ENCODE measurements around the gene KCNQ1. TPM values are rescaled to one million over a fixed set of nuclear protein-coding genes. Genes with fewer than 3 reads are reported as not detected.

Gene KCNQ1
- total and polyA plus RNA-seq, 2 donors (not counting 1 experiment from before 2014, with no cell fraction given) = not detected

GRCh38 chr11:2698386-2699184 is 253.8 kb downstream of the KCNQ1 start:
- Histone ChIP-seq H4K20me1 (ENCODE audit: control insufficient read depth, extremely low read depth, insufficient read depth, low read length) (no peaks in the 10 kb centered on the region), H3K4me3 (replicated peaks in 1 of 4; ENCODE audit: control extremely low read depth in 1 of 4, insufficient read depth in 1 of 4, low read depth in 3 of 4, low read length in 4 of 4) (peak overlapping the region; percentile 45 to 94 (median 79)), H2AFZ (ENCODE audit: low read length) (no peak overlapping the region), H3K9ac (ENCODE audit: insufficient read depth, low read length) (peak overlapping the region; percentile 86), H3K79me2 (ENCODE audit: control insufficient read depth, insufficient read depth, low read length) (peaks cover 54% of the 10 kb centered on the region), H3K36me3 (ENCODE audit: control insufficient read depth, insufficient read depth, low read length) (no peaks in the 10 kb centered on the region), H3K27ac (ENCODE audit: insufficient read depth, low read length) (peak overlapping the region; percentile 72), H3K4me2 (ENCODE audit: extremely low read depth, insufficient read depth, low read length) (peak overlapping the region; percentile 82), H3K9me3 (ENCODE audit: control insufficient read depth, insufficient read depth, low read depth, low read length) (no peaks in the 10 kb centered on the region), H3K27me3 (ENCODE audit: control insufficient read depth, insufficient read depth, low read length) (no peaks in the 10 kb centered on the region), H3K4me1 (ENCODE audit: control insufficient read depth, extremely low read depth, insufficient read depth, low read length) (peaks cover 2% of the 10 kb centered on the region)
- no peak for DNase-seq (ENCODE audit: low read depth in 2 of 2)
- no peak for TF ChIP-seq EZH2 (IDR thresholded peaks at IDR 0.05; ENCODE audit: low read length, missing control alignments)
- TF ChIP-seq, protein P1, sequence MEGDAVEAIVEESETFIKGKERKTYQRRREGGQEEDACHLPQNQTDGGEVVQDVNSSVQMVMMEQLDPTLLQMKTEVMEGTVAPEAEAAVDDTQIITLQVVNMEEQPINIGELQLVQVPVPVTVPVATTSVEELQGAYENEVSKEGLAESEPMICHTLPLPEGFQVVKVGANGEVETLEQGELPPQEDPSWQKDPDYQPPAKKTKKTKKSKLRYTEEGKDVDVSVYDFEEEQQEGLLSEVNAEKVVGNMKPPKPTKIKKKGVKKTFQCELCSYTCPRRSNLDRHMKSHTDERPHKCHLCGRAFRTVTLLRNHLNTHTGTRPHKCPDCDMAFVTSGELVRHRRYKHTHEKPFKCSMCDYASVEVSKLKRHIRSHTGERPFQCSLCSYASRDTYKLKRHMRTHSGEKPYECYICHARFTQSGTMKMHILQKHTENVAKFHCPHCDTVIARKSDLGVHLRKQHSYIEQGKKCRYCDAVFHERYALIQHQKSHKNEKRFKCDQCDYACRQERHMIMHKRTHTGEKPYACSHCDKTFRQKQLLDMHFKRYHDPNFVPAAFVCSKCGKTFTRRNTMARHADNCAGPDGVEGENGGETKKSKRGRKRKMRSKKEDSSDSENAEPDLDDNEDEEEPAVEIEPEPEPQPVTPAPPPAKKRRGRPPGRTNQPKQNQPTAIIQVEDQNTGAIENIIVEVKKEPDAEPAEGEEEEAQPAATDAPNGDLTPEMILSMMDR (conservative IDR thresholded peaks at IDR 0.05 in 1 of 2, IDR thresholded peaks at IDR 0.05 in 1 of 2; ENCODE audit: low read depth in 1 of 2, low read length in 2 of 2) = no peak

GRCh38 chr11:2699185-2699530 is 254.3 kb downstream of the KCNQ1 start:
- Histone ChIP-seq H3K36me3 (ENCODE audit: control insufficient read depth, insufficient read depth, low read length) (no peaks in the 10 kb centered on the region), H3K9ac (ENCODE audit: insufficient read depth, low read length) (peak overlapping the region; percentile 86), H3K27me3 (ENCODE audit: control insufficient read depth, insufficient read depth, low read length) (no peaks in the 10 kb centered on the region), H3K27ac (ENCODE audit: insufficient read depth, low read length) (peak overlapping the region; percentile 72), H4K20me1 (ENCODE audit: control insufficient read depth, extremely low read depth, insufficient read depth, low read length) (no peaks in the 10 kb centered on the region), H3K9me3 (ENCODE audit: control insufficient read depth, insufficient read depth, low read depth, low read length) (no peaks in the 10 kb centered on the region), H3K4me3 (replicated peaks in 1 of 4; ENCODE audit: control extremely low read depth in 1 of 4, insufficient read depth in 1 of 4, low read depth in 3 of 4, low read length in 4 of 4) (peak overlapping the region; percentile 45 to 94 (median 79)), H3K79me2 (ENCODE audit: control insufficient read depth, insufficient read depth, low read length) (peaks cover 48% of the 10 kb centered on the region), H3K4me2 (ENCODE audit: extremely low read depth, insufficient read depth, low read length) (peak overlapping the region; percentile 82), H2AFZ (ENCODE audit: low read length) (no peak overlapping the region), H3K4me1 (ENCODE audit: control insufficient read depth, extremely low read depth, insufficient read depth, low read length) (peaks cover 2% of the 10 kb centered on the region)
- TF ChIP-seq, protein P1 (conservative IDR thresholded peaks at IDR 0.05 in 1 of 2, IDR thresholded peaks at IDR 0.05 in 1 of 2; ENCODE audit: low read depth in 1 of 2, low read length in 2 of 2) = no peak
- no peak for TF ChIP-seq EZH2 (IDR thresholded peaks at IDR 0.05; ENCODE audit: low read length, missing control alignments)
- no peak for DNase-seq (ENCODE audit: low read depth in 2 of 2)

DNA sequence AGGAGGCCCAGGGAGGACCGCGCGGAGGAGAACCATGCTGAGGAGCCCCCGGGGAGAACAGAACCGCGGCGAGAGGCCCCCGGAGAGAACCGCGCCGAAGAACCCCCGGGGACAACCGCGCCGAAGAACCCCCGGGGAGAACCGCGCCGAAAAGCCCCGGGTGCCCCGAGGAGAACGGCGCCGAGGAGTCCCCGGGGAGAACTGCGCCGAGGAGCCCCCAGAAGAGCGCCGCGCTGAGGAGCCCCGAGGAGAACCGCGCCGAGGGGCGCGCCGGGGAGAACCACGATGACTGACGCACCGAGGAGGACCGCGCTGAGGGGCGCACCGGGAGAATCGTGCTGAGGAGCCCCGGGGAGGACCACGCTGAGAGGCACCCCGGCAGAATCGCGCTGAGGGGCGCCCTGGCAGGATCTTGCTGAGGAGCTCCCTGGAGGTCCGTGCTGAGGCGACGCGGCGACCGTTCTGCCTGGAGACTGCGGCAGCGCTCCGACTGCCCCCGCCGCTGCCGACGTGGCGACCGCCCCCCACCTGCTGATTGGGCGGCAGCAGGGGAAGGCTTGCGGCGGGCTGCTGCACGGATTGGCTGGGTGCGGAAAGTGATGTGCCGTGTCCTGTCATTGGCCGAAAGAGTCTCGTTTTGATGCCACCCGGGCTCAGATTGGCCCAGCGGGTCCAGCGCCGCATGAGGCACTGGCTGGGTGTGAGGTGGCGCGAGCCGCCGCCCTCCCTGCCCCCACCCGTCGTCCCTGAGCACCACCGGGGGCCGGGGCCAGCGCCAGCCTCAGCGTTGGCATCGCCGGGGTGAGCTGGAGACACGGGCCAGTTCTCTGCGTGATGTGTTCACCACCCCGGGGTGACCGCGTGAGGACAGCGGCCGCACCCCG is 255.0 kb downstream of the KCNQ1 start, which contains the start of gene KCNQ1OT1:
Gene KCNQ1OT1, minus strand, starts transcription at position 464 of the 884 bp plus-strand sequence.
- Histone ChIP-seq H2AFZ (ENCODE audit: low read length) (no peak within 1 kb of the TSS), H3K4me1 (ENCODE audit: control insufficient read depth, extremely low read depth, insufficient read depth, low read length) (peaks cover 2% of the 10 kb centered on the region), H3K79me2 (ENCODE audit: control insufficient read depth, insufficient read depth, low read length) (peaks cover 42% of the 10 kb centered on the region), H4K20me1 (ENCODE audit: control insufficient read depth, extremely low read depth, insufficient read depth, low read length) (no peaks in the 10 kb centered on the region), H3K27me3 (ENCODE audit: control insufficient read depth, insufficient read depth, low read length) (no peaks in the 10 kb centered on the region), H3K9me3 (ENCODE audit: control insufficient read depth, insufficient read depth, low read depth, low read length) (no peaks in the 10 kb centered on the region), H3K27ac (ENCODE audit: insufficient read depth, low read length) (peak within 1 kb of the TSS; percentile 72), H3K4me2 (ENCODE audit: extremely low read depth, insufficient read depth, low read length) (peak within 1 kb of the TSS; percentile 82), H3K36me3 (ENCODE audit: control insufficient read depth, insufficient read depth, low read length) (no peaks in the 10 kb centered on the region), H3K9ac (ENCODE audit: insufficient read depth, low read length) (peak within 1 kb of the TSS; percentile 86), H3K4me3 (replicated peaks in 1 of 4; ENCODE audit: control extremely low read depth in 1 of 4, insufficient read depth in 1 of 4, low read depth in 3 of 4, low read length in 4 of 4) (peak within 1 kb of the TSS; percentile 45 to 94 (median 79))
- TF ChIP-seq, protein P1 (conservative IDR thresholded peaks at IDR 0.05 in 1 of 2, IDR thresholded peaks at IDR 0.05 in 1 of 2; ENCODE audit: low read depth in 1 of 2, low read length in 2 of 2) = no peak
- TF ChIP-seq EZH2 (IDR thresholded peaks at IDR 0.05; ENCODE audit: low read length, missing control alignments) = no peak
- peak; percentile 92 to 93 for DNase-seq (ENCODE audit: low read depth in 2 of 2)

Data from fibroblast of lung (primary cell).